Mesenchymal stem cell (in vitro differentiated cells and primary cell): ENCODE measurements around the gene PROSER2.

Experiments used
- DNase-seq: peaks from one replicate; pipeline ENCODE4 v3.0.0-alpha.2; 2013
- H2AFZ ChIP-seq: one replicate; pipeline ENCODE4 v1.6.1; 2013; ENCODE audit warnings: low read depth, mild to moderate bottlenecking, control low read depth, inconsistent platforms, low read length, moderate library complexity
- H2AK5ac ChIP-seq: 2 replicates; pipeline ENCODE4 v1.6.1; 2013; ENCODE audit warnings: low read length, moderate library complexity, mild to moderate bottlenecking, inconsistent platforms; ENCODE audit not compliant: severe bottlenecking
- H2BK120ac ChIP-seq: one replicate; pipeline ENCODE4 v1.6.1; 2013; ENCODE audit warnings: low read depth, mild to moderate bottlenecking, inconsistent platforms, low read length, moderate library complexity
- H2BK12ac ChIP-seq, 2 experiments: one replicate each; pipeline ENCODE4 v1.6.1; 2013; ENCODE audit warnings: inconsistent platforms in 2 of 2, low read length in 2 of 2, mild to moderate bottlenecking in 2 of 2, moderate library complexity in 2 of 2, control low read depth in 1 of 2
- H2BK15ac ChIP-seq: one replicate; pipeline ENCODE4 v1.6.1; 2013; ENCODE audit warnings: mild to moderate bottlenecking, low read depth, inconsistent platforms; ENCODE audit not compliant: poor library complexity, severe bottlenecking
- H2BK5ac ChIP-seq: 2 replicates; pipeline ENCODE4 v1.6.1; 2013; ENCODE audit warnings: low read depth, mild to moderate bottlenecking, low read length, control low read depth, inconsistent platforms; ENCODE audit not compliant: poor library complexity, severe bottlenecking
- H3K14ac ChIP-seq, 2 experiments: one replicate each; pipeline ENCODE4 v1.6.1; 2013; ENCODE audit warnings: inconsistent platforms in 2 of 2, low read length in 2 of 2, control low read depth in 1 of 2, mild to moderate bottlenecking in 1 of 2, moderate library complexity in 1 of 2
- H3K18ac ChIP-seq, 2 experiments: one replicate each; pipeline ENCODE4 v1.6.1; 2013; ENCODE audit warnings: inconsistent platforms in 2 of 2, low read length in 2 of 2, control low read depth in 1 of 2, low read depth in 1 of 2, mild to moderate bottlenecking in 1 of 2
- H3K23ac ChIP-seq, 2 experiments: one replicate each; pipeline ENCODE4 v1.6.1; 2013; ENCODE audit warnings: inconsistent platforms in 2 of 2, low read length in 2 of 2, mild to moderate bottlenecking in 2 of 2, moderate library complexity in 2 of 2, control low read depth in 1 of 2
- H3K27ac ChIP-seq: 2 replicates; pipeline ENCODE4 v1.5.1; 2013; ENCODE audit warnings: mild to moderate bottlenecking, moderate library complexity, low read length, control low read depth, inconsistent platforms; ENCODE audit not compliant: poor library complexity, severe bottlenecking
- H3K27me3 ChIP-seq, 2 experiments: 2 replicates each; pipeline versions ENCODE4 v1.6.1 to v1.7.0; 2013; ENCODE audit warnings: low read length in 2 of 2, mild to moderate bottlenecking in 2 of 2, moderate library complexity in 2 of 2, control low read depth in 1 of 2, inconsistent platforms in 1 of 2; ENCODE audit not compliant: control insufficient read depth in 1 of 2, insufficient read depth in 1 of 2
- H3K36me3 ChIP-seq, 2 experiments: 2 replicates each; pipeline versions ENCODE4 v1.6.1 to v1.7.0; 2013; ENCODE audit warnings: low read length in 2 of 2, control low read depth in 1 of 2, inconsistent platforms in 1 of 2, low read depth in 1 of 2, mild to moderate bottlenecking in 1 of 2; ENCODE audit not compliant: insufficient read depth in 2 of 2, control insufficient read depth in 1 of 2
- H3K4ac ChIP-seq, 2 experiments: one replicate each; pipeline ENCODE4 v1.6.1; 2013; ENCODE audit warnings: inconsistent platforms in 2 of 2, low read length in 2 of 2, mild to moderate bottlenecking in 2 of 2, moderate library complexity in 2 of 2, control low read depth in 1 of 2, low read depth in 1 of 2
- H3K4me1 ChIP-seq: 2 replicates; pipeline ENCODE4 v1.6.1; 2013; ENCODE audit warnings: low read depth, low read length, control low read depth; ENCODE audit not compliant: control insufficient read depth, insufficient read depth
- H3K4me2 ChIP-seq: 2 replicates; pipeline ENCODE4 v1.6.1; 2013; ENCODE audit warnings: low read length, mild to moderate bottlenecking, inconsistent platforms; ENCODE audit not compliant: poor library complexity, severe bottlenecking
- H3K4me3 ChIP-seq, 2 experiments: 2 replicates each; pipeline versions ENCODE4 v1.5.1 to v1.7.0; 2013; ENCODE audit warnings: low read length in 2 of 2, mild to moderate bottlenecking in 2 of 2, control low read depth in 1 of 2, low read depth in 1 of 2; ENCODE audit not compliant: insufficient read depth in 1 of 2
- H3K79me1 ChIP-seq: replicated peaks from 2 replicates; pipeline ENCODE4 v1.6.1; 2013; ENCODE audit warnings: mild to moderate bottlenecking, control low read depth, low read length, inconsistent platforms; ENCODE audit not compliant: poor library complexity, severe bottlenecking
- H3K9ac ChIP-seq: 2 replicates; pipeline ENCODE4 v1.7.0; 2013; ENCODE audit warnings: mild to moderate bottlenecking, low read length, moderate library complexity
- H3K9me3 ChIP-seq: 2 replicates; pipeline ENCODE4 v1.7.0; 2013; ENCODE audit warnings: mild to moderate bottlenecking, low read length; ENCODE audit not compliant: control insufficient read depth
- H4K8ac ChIP-seq: one replicate; pipeline ENCODE4 v1.6.1; 2013; ENCODE audit warnings: inconsistent platforms, mild to moderate bottlenecking, low read length, moderate library complexity
- H4K91ac ChIP-seq: one replicate; pipeline ENCODE4 v1.6.1; 2013; ENCODE audit warnings: mild to moderate bottlenecking, low read length, inconsistent platforms
- WGBS: methylation state at CpG from one replicate; pipeline ENCODE4 v1.1.7; 2013; ENCODE audit warnings: mixed read lengths; 5-methylcytosine and 5-hydroxymethylcytosine counted together

The PROSER2 gene

GRCh38 chr10:11919271-11919670 is 96.1 kb downstream of the PROSER2 start:
- no peak overlapping the region for H3K27ac ChIP-seq
- H3K79me1 ChIP-seq: peaks cover 2% of the 10 kb centered on the region
- H2AK5ac ChIP-seq: no peak overlapping the region
- WGBS: 92% methylated on average over 7 of the region's 7 CpGs
- H2BK15ac ChIP-seq: no peak overlapping the region
- no peak overlapping the region for H3K14ac ChIP-seq
- H4K91ac ChIP-seq: no peak overlapping the region
- H3K18ac ChIP-seq: no peak overlapping the region
- H3K4me1 ChIP-seq: no peaks in the 10 kb centered on the region
- H2BK120ac ChIP-seq: no peak overlapping the region
- no peak overlapping the region for H4K8ac ChIP-seq
- H3K4me3 ChIP-seq: no peak overlapping the region
- no peak overlapping the region for H3K23ac ChIP-seq
- H3K9me3 ChIP-seq: no peaks in the 10 kb centered on the region
- no peaks in the 10 kb centered on the region for H3K27me3 ChIP-seq
- H2BK5ac ChIP-seq: no peak overlapping the region
- no peak overlapping the region for H2AFZ ChIP-seq
- no peak overlapping the region for H3K9ac ChIP-seq
- peaks cover 20 to 35% of the 10 kb centered on the region in 2 experiments for H3K36me3 ChIP-seq
- no peak overlapping the region for H3K4ac ChIP-seq
- no peak for DNase-seq
- no peak overlapping the region for H2BK12ac ChIP-seq
- no peak overlapping the region for H3K4me2 ChIP-seq
